IMR-90 (cell line): ENCODE data around the gene GOLT1A. TPM values are rescaled to one million over a fixed set of nuclear protein-coding genes. Genes with fewer than 3 reads are reported as not detected.

Experiments used
- ATAC-seq: fragments of 200-7000 bp; cut with Tn5 transposase; 2 replicates; pipeline ENCODE4 v1.9.1; 2020; ENCODE audit warnings: low read depth, mild to moderate bottlenecking, moderate library complexity
- BruUV-seq: library from RNA; stranded (reverse); fragments of 400-500 nt; replicated peaks from 2 replicates; lab custom pipeline; 2021; lab: Mats Ljungman, UMichigan
- CTCF ChIA-PET: fragments of 300-600 bp; formaldehyde crosslinking; extraction: SDS; loops from one replicate; lab custom pipeline; 2021; ENCODE audit warnings: antibody characterized with exemption; lab: Yijun Ruan, JAX
- POLR2A ChIA-PET: fragments of 300-600 bp; sonication (Branson Sonifier 250); formaldehyde crosslinking; loops from one replicate; lab custom pipeline; 2022; ENCODE audit warnings: antibody characterized with exemption; ENCODE audit not compliant: unreplicated experiment; lab: Charles Lee
- DNase-seq: peaks from one replicate; pipeline ENCODE4 v3.0.0; 2013
- H2AFZ ChIP-seq: replicated peaks from 2 replicates; pipeline ENCODE3; 2013; ENCODE audit warnings: low read length, mild to moderate bottlenecking; ENCODE audit not compliant: poor library complexity
- H2AK5ac ChIP-seq: 2 replicates; pipeline ENCODE4 v1.6.1; 2013; ENCODE audit warnings: low read depth, low read length, inconsistent platforms
- H2AK9ac ChIP-seq: replicated peaks from 2 replicates; pipeline ENCODE3; 2013; ENCODE audit warnings: mild to moderate bottlenecking, low read depth, low read length, moderate library complexity; ENCODE audit not compliant: poor library complexity
- H2BK120ac ChIP-seq: 2 replicates; pipeline ENCODE4 v1.6.1; 2013; ENCODE audit warnings: low read depth, low read length, inconsistent platforms
- H2BK15ac ChIP-seq: 3 replicates; pipeline ENCODE4 v1.6.1; 2013; ENCODE audit warnings: low read depth, low read length, inconsistent platforms
- H2BK20ac ChIP-seq: 2 replicates; pipeline ENCODE4 v1.6.1; 2013; ENCODE audit warnings: low read depth, mild to moderate bottlenecking, inconsistent platforms, low read length, moderate library complexity
- H2BK5ac ChIP-seq: 2 replicates; pipeline ENCODE4 v1.6.1; 2013; ENCODE audit warnings: mild to moderate bottlenecking, low read depth, low read length, inconsistent platforms; ENCODE audit not compliant: poor library complexity, severe bottlenecking
- H3K14ac ChIP-seq: replicated peaks from 2 replicates; pipeline ENCODE4 v1.6.1; 2013; ENCODE audit warnings: low read depth, low read length, inconsistent platforms
- H3K18ac ChIP-seq: 2 replicates; pipeline ENCODE4 v1.6.1; 2013; ENCODE audit warnings: low read depth, low read length, control low read depth
- H3K23ac ChIP-seq: 2 replicates; pipeline ENCODE4 v1.6.1; 2013; ENCODE audit warnings: low read depth, low read length, inconsistent platforms
- H3K27ac ChIP-seq: 2 replicates; pipeline ENCODE4 v1.5.1; 2013; ENCODE audit warnings: mild to moderate bottlenecking, control low read depth, low read length; ENCODE audit not compliant: insufficient read depth
- H3K27me3 ChIP-seq: 2 replicates; pipeline ENCODE4 v1.6.1; 2013; ENCODE audit warnings: low read length; ENCODE audit not compliant: control insufficient read depth, insufficient read depth
- H3K36me3 ChIP-seq: 2 replicates; pipeline ENCODE4 v1.6.1; 2013; ENCODE audit warnings: low read length, mixed read lengths; ENCODE audit not compliant: control insufficient read depth, insufficient read depth
- H3K4ac ChIP-seq: 2 replicates; pipeline ENCODE4 v1.6.1; 2013; ENCODE audit warnings: low read depth, low read length, inconsistent platforms
- H3K4me1 ChIP-seq: 2 replicates; pipeline ENCODE4 v1.6.1; 2013; ENCODE audit warnings: low read length, mixed read lengths; ENCODE audit not compliant: control insufficient read depth, insufficient read depth
- H3K4me2 ChIP-seq: 2 replicates; pipeline ENCODE4 v1.6.1; 2013; ENCODE audit warnings: low read depth, mild to moderate bottlenecking, control low read depth, low read length, moderate library complexity
- H3K4me3 ChIP-seq: 2 replicates; pipeline ENCODE4 v1.5.1; 2013; ENCODE audit warnings: low read depth, mild to moderate bottlenecking, control low read depth, low read length, moderate library complexity; ENCODE audit not compliant: insufficient read depth
- H3K56ac ChIP-seq: 2 replicates; pipeline ENCODE4 v1.6.1; 2013; ENCODE audit warnings: low read length, inconsistent platforms; ENCODE audit not compliant: insufficient read depth; ENCODE audit errors: extremely low read depth
- H3K79me1 ChIP-seq, 2 experiments: 2 replicates each; pipeline ENCODE4 v1.6.1; 2013; ENCODE audit warnings: low read length in 2 of 2, inconsistent platforms in 1 of 2, low read depth in 1 of 2
- H3K9ac ChIP-seq: 2 replicates; pipeline ENCODE4 v1.6.1; 2013; ENCODE audit warnings: low read depth, low read length, control low read depth
- H3K9me1 ChIP-seq: 2 replicates; pipeline ENCODE4 v1.6.1; 2013; ENCODE audit warnings: low read length, inconsistent platforms; ENCODE audit not compliant: insufficient read depth
- H3K9me3 ChIP-seq: 2 replicates; pipeline ENCODE4 v1.6.1; 2013; ENCODE audit warnings: low read length; ENCODE audit not compliant: control insufficient read depth, insufficient read depth
- H4K20me1 ChIP-seq: 2 replicates; pipeline ENCODE4 v1.6.1; 2013; ENCODE audit warnings: low read length, inconsistent platforms; ENCODE audit not compliant: insufficient read depth
- H4K5ac ChIP-seq: 2 replicates; pipeline ENCODE4 v1.6.1; 2013; ENCODE audit warnings: mild to moderate bottlenecking, low read depth, low read length, control low read depth
- H4K8ac ChIP-seq, 2 experiments: 2 replicates each; pipeline ENCODE4 v1.6.1; 2013; ENCODE audit warnings: low read depth in 2 of 2, low read length in 2 of 2, control low read depth in 1 of 2, inconsistent platforms in 1 of 2
- H4K91ac ChIP-seq: 2 replicates; pipeline ENCODE4 v1.6.1; 2013; ENCODE audit warnings: low read depth, low read length, inconsistent platforms; ENCODE audit not compliant: insufficient read depth
- BHLHE40 ChIP-seq: fragments of 150-350 bp; IDR thresholded peaks from 2 replicates; pipeline ENCODE4 v1.6.1; 2016; ENCODE audit warnings: mild to moderate bottlenecking, low read depth, low read length
- CEBPB ChIP-seq: IDR thresholded peaks from 2 replicates; pipeline ENCODE4 v1.6.1; 2012; ENCODE audit warnings: low read depth, low read length, improper control_type of control experiment
- CHD1 ChIP-seq: IDR thresholded peaks from 2 replicates; pipeline ENCODE4 v1.6.1; 2012; ENCODE audit warnings: low read depth, low read length, improper control_type of control experiment
- CTCF ChIP-seq: conservative IDR thresholded peaks from 2 replicates; pipeline ENCODE4 v1.5.1; 2012; ENCODE audit warnings: mild to moderate bottlenecking, low read depth, low read length, improper control_type of control experiment
- ELK1 ChIP-seq: fragments of 150-350 bp; IDR thresholded peaks from 2 replicates; pipeline ENCODE4 v1.6.1; 2016; ENCODE audit warnings: low read depth, mild to moderate bottlenecking, low read length, moderate library complexity, borderline replicate concordance
- FOS ChIP-seq: fragments of 150-350 bp; IDR thresholded peaks from 2 replicates; pipeline ENCODE4 v1.6.1; 2016; ENCODE audit warnings: low read depth, low read length
- MAZ ChIP-seq: IDR thresholded peaks from 2 replicates; pipeline ENCODE4 v1.6.1; 2012; ENCODE audit warnings: low read depth, mild to moderate bottlenecking, low read length, improper control_type of control experiment, moderate library complexity, borderline replicate concordance
- MXI1 ChIP-seq: IDR thresholded peaks from 2 replicates; pipeline ENCODE4 v1.6.1; 2012; ENCODE audit warnings: low read depth, mild to moderate bottlenecking, low read length, moderate library complexity, borderline replicate concordance
- NFE2L2 ChIP-seq: fragments of 150-350 bp; IDR thresholded peaks from 2 replicates; pipeline ENCODE4 v1.6.1; 2016; ENCODE audit warnings: low read depth, mild to moderate bottlenecking, low read length
- POLR2A ChIP-seq: IDR thresholded peaks from 2 replicates; pipeline ENCODE4 v1.6.1; 2012; ENCODE audit warnings: mild to moderate bottlenecking, low read depth, low read length
- RAD21 ChIP-seq: IDR thresholded peaks from 2 replicates; pipeline ENCODE4 v1.6.1; 2012; ENCODE audit warnings: low read length, improper control_type of control experiment
- RCOR1 ChIP-seq: IDR thresholded peaks from 2 replicates; pipeline ENCODE4 v1.6.1; 2012; ENCODE audit warnings: mild to moderate bottlenecking, low read length, improper control_type of control experiment; ENCODE audit not compliant: insufficient replicate concordance
- RFX5 ChIP-seq: IDR thresholded peaks from 2 replicates; pipeline ENCODE4 v1.8.0; 2012; ENCODE audit warnings: low read depth, mild to moderate bottlenecking, low read length, moderate library complexity
- USF2 ChIP-seq: fragments of 150-350 bp; IDR thresholded peaks from 2 replicates; pipeline ENCODE4 v1.6.1; 2017; ENCODE audit warnings: mild to moderate bottlenecking, antibody characterized with exemption, low read length, low read depth
- WGBS, 2 experiments: methylation state at CpG; one replicate each; pipeline versions ENCODE4 v1.1.5 to v1.1.7; 2013; ENCODE audit warnings: missing lambda C conversion rate in 2 of 2; ENCODE audit not compliant: insufficient read length in 1 of 2; ENCODE audit errors: extremely low coverage in 2 of 2; 5-methylcytosine and 5-hydroxymethylcytosine counted together
- dilution Hi-C: fragments of 300-500 bp; cut with HindIII; formaldehyde crosslinking; loops from one replicate; pipeline ENCODE4 v1.14.3; 2018; ENCODE audit warnings: low sequenced_read_pairs; ENCODE audit not compliant: unreplicated experiment
- in situ Hi-C: fragments of 300-500 bp; cut with MboI; formaldehyde crosslinking; loops from 3 replicates; pipeline ENCODE4 v1.14.3; 2019; ENCODE audit warnings: low sequenced_read_pairs, inconsistent platforms, mixed read lengths
- intact Hi-C: fragments of 100-400 bp; cut with micrococcal nuclease; formaldehyde crosslinking; loops from 2 replicates; pipeline ENCODE4 v1.10.0; 2022
- polyA plus RNA-seq, 3 experiments: library from polyadenylated mRNA; depleted of rRNA; stranded (reverse); fragments of >200 nt; gene quantifications; 2 replicates each; pipeline ENCODE4 v1.2.3, GENCODE V29; 2012; ENCODE audit warnings: low replicate concordance in 1 of 3
- total RNA-seq: library from RNA; depleted of rRNA; stranded (reverse); fragments of >200 nt; gene quantifications from 2 replicates; pipeline ENCODE4 v1.2.3, GENCODE V29; 2012

Gene GOLT1A
- total and polyA plus RNA-seq, 2 of the 4 experiments (the other 2 are of a cell fraction), result 0.32 TPM; not detected in 1

DNA sequence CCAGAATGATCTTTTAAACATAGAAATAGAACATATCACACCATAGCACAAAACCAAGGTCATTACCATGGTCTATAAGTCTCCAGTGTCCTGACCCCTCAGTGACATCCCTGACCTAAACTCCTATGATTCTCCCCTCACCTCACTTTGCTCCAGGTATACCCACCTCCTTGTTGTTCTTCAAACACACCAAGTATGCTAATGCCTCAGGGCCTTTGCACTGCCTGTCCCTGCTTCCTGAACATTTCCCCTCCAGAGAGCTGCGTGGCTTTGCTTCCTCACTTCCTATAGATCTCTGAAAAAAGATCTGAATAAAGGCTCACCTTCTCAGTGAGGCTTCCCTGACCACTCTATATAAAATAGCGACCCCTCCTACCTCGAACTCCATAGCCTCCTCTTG lies 1.1 kb downstream of the GOLT1A start:
- no peak overlapping the region for H2BK5ac ChIP-seq
- no peak overlapping the region for H2AFZ ChIP-seq
- TF ChIP-seq MAZ, result no peak
- TF ChIP-seq BHLHE40, result no peak
- no peak for TF ChIP-seq RFX5
- no peak for TF ChIP-seq RAD21
- TF ChIP-seq POLR2A, result no peak
- TF ChIP-seq ELK1, result no peak
- TF ChIP-seq NFE2L2, result no peak
- TF ChIP-seq CHD1, result no peak
- no peak for TF ChIP-seq RCOR1
- TF ChIP-seq FOS, result no peak
- TF ChIP-seq MXI1, result no peak
- TF ChIP-seq CEBPB, result no peak
- no peak for TF ChIP-seq CTCF
- TF ChIP-seq USF2, result no peak
- DNase-seq (no peak), ATAC-seq (no peak)
- H3K56ac ChIP-seq, result no peak overlapping the region
- H3K4me2 ChIP-seq, result no peak overlapping the region
- H2AK9ac ChIP-seq, result no peak overlapping the region
- no peak overlapping the region for H4K8ac ChIP-seq
- no peak overlapping the region for H3K18ac ChIP-seq
- H4K91ac ChIP-seq, result no peak overlapping the region
- H2BK120ac ChIP-seq, result no peak overlapping the region
- no peak overlapping the region for H2BK15ac ChIP-seq
- no peak overlapping the region for H2AK5ac ChIP-seq
- H4K20me1 ChIP-seq, result no peaks in the 10 kb centered on the region
- H3K27me3 ChIP-seq, result no peaks in the 10 kb centered on the region; the same call in 1 of the 2 replicates
- no peaks in the 10 kb centered on the region for H3K36me3 ChIP-seq
- no peaks in the 10 kb centered on the region for H3K79me1 ChIP-seq
- WGBS, 2 experiments, result no CpG with 5 or more reads among the region's 3 CpGs
- BruUV-seq, result no TSS peak
- no peak overlapping the region for H3K23ac ChIP-seq
- no peaks in the 10 kb centered on the region for H3K9me3 ChIP-seq
- no peak overlapping the region for H3K14ac ChIP-seq
- no peaks in the 10 kb centered on the region for H3K9me1 ChIP-seq
- H3K4ac ChIP-seq, result no peak overlapping the region
- H3K9ac ChIP-seq, result no peak overlapping the region
- ChIA-PET CTCF (interaction anchor here (2.2 kb wide), 1 partner anchor 49 kb away, joined by 11 read pairs; no protein-coding TSS in a partner anchor), POLR2A (no interaction called here)
- 0 out of 2 replicates have a peak, but pooled peaks cover 1% of the 10 kb centered on the region for H3K4me1 ChIP-seq
- H2BK20ac ChIP-seq, result no peak overlapping the region
- in situ Hi-C loops (loop anchor here (5.0 kb wide), 1 partner anchor 150 kb away; no protein-coding TSS in a partner anchor), dilution Hi-C loops (no loop called here), intact Hi-C loops (loop anchor here (5.0 kb wide), 1 partner anchor 85 kb away; no protein-coding TSS in a partner anchor)
- H3K4me3 ChIP-seq, result no peak overlapping the region
- H4K5ac ChIP-seq, result no peak overlapping the region
- no peak overlapping the region for H3K27ac ChIP-seq
